ENCODE results near the gene CELA2B. TPM values are rescaled to one million over a fixed set of nuclear protein-coding genes. Genes with fewer than 3 reads are reported as not detected.
"Not testable (repeated sequence)": the region's sequence is repeated elsewhere in the genome, so short reads cannot be mapped to it uniquely, and the experiment has no call there.

Gene CELA2B
- total RNA-seq, 4 donors from 2014 or later = not detected

GRCh38 chr1:15457585-15457984, 18.3 kb upstream of the CELA2B start:
- no peak for DNase-seq (ENCODE audit: low spot score in 2 of 2)
- Histone ChIP-seq H3K36me3 (no peaks in the 10 kb centered on the region), H3K27ac (no peak overlapping the region), H3K4me1 (peaks cover 5% of the 10 kb centered on the region), H3K27me3 (no peaks in the 10 kb centered on the region), H3K9me3 (no peaks in the 10 kb centered on the region), H3K4me3 (no peak overlapping the region)
- TF ChIP-seq CTCF (IDR thresholded peaks at IDR 0.05) (no peak), POLR2A (IDR thresholded peaks at IDR 0.05) (no peak), POLR2AphosphoS5 (IDR thresholded peaks at IDR 0.05) (no peak), EP300 (IDR thresholded peaks at IDR 0.05) (no peak)
- 89% methylated on average over 2 of the region's 2 CpGs for WGBS

GRCh38 chr1:15458388-15458787, 17.5 kb upstream of the CELA2B start:
- H3K4me1 ChIP-seq; H3K27me3 ChIP-seq; H3K27ac ChIP-seq; H3K4me3 ChIP-seq; H3K36me3 ChIP-seq; DNase-seq (ENCODE audit: low spot score in 2 of 2); H3K9me3 ChIP-seq: not testable (repeated sequence)
- 91% methylated on average over 4 of the region's 4 CpGs for WGBS

- Histone ChIP-seq H3K36me3 (no peaks in the 10 kb centered on the region), H3K9me3 (no peaks in the 10 kb centered on the region), H3K27me3 (no peaks in the 10 kb centered on the region), H3K27ac (no peak overlapping the region), H3K4me1 (peaks cover 8% of the 10 kb centered on the region), H3K4me3 (no peak overlapping the region)
- no peak for DNase-seq (ENCODE audit: low spot score in 2 of 2)
- TF ChIP-seq EP300 (IDR thresholded peaks at IDR 0.05) (no peak), CTCF (IDR thresholded peaks at IDR 0.05) (no peak), POLR2A (IDR thresholded peaks at IDR 0.05) (no peak), POLR2AphosphoS5 (IDR thresholded peaks at IDR 0.05) (no peak)
- 47% methylated on average over 10 of the region's 10 CpGs for WGBS
Measured at GRCh38 chr1:15459771-15460707, 15.9 kb upstream of the CELA2B start.

- Histone ChIP-seq H3K27ac (no peak overlapping the region), H3K9me3 (no peaks in the 10 kb centered on the region), H3K4me1 (peaks cover 8% of the 10 kb centered on the region), H3K4me3 (no peak overlapping the region), H3K27me3 (no peaks in the 10 kb centered on the region), H3K36me3 (no peaks in the 10 kb centered on the region)
- 93% methylated on average over 9 of the region's 9 CpGs for WGBS
- no peak for TF ChIP-seq POLR2A (IDR thresholded peaks at IDR 0.05)
- no peak for DNase-seq (ENCODE audit: low spot score in 2 of 2)
Measured at GRCh38 chr1:15460708-15461095, 15.2 kb upstream of the CELA2B start.

- not testable (repeated sequence) for H3K27me3 ChIP-seq; H3K27ac ChIP-seq; H3K9me3 ChIP-seq; H3K4me3 ChIP-seq; DNase-seq (ENCODE audit: low spot score in 2 of 2); H3K36me3 ChIP-seq; H3K4me1 ChIP-seq
- WGBS = 62% methylated on average over 11 of the region's 15 CpGs
Measured at GRCh38 chr1:15463064-15463800, 12.7 kb upstream of the CELA2B start.

- WGBS = 86% methylated on average over 5 of the region's 5 CpGs
- not testable (repeated sequence) for H3K4me1 ChIP-seq; DNase-seq (ENCODE audit: low spot score in 2 of 2); H3K27me3 ChIP-seq; H3K9me3 ChIP-seq; H3K4me3 ChIP-seq; H3K27ac ChIP-seq; H3K36me3 ChIP-seq
Measured at GRCh38 chr1:15463926-15464322, 12.0 kb upstream of the CELA2B start.

- Histone ChIP-seq H3K27me3 (no peaks in the 10 kb centered on the region), H3K4me1 (peaks cover 2% of the 10 kb centered on the region), H3K9me3 (no peaks in the 10 kb centered on the region), H3K36me3 (no peaks in the 10 kb centered on the region), H3K27ac (no peak overlapping the region), H3K4me3 (no peak overlapping the region)
- WGBS = 77% methylated on average over 7 of the region's 7 CpGs
- DNase-seq (ENCODE audit: low spot score in 2 of 2) = no peak
- TF ChIP-seq CTCF (IDR thresholded peaks at IDR 0.05) (no peak), POLR2A (IDR thresholded peaks at IDR 0.05) (no peak), EP300 (IDR thresholded peaks at IDR 0.05) (no peak), POLR2AphosphoS5 (IDR thresholded peaks at IDR 0.05) (no peak)
Measured at GRCh38 chr1:15465674-15466073, 10.2 kb upstream of the CELA2B start.

GRCh38 chr1:15466955-15467625, 8.8 kb upstream of the CELA2B start:
- H3K36me3 ChIP-seq; H3K27me3 ChIP-seq; H3K4me3 ChIP-seq; H3K4me1 ChIP-seq; DNase-seq (ENCODE audit: low spot score in 2 of 2); H3K27ac ChIP-seq; H3K9me3 ChIP-seq: not testable (repeated sequence)
- 90% methylated on average over 22 of the region's 22 CpGs for WGBS
